Stimulated activated CD8-positive, alpha-beta memory T cell treated with anti-CD3 and anti-CD28 coated beads, Interleukin-4, amount 100 ng/mL, for 1 hour (primary cell): ENCODE measurements around the gene VSTM4.

ENCODE experiments used
- DNase-seq, 2 donors: peaks; one replicate each; pipeline ENCODE4 v3.0.0-alpha.2; 2020; ENCODE audit warnings: low read depth in 2 of 2, low spot score in 1 of 2

The VSTM4 gene, protein sequence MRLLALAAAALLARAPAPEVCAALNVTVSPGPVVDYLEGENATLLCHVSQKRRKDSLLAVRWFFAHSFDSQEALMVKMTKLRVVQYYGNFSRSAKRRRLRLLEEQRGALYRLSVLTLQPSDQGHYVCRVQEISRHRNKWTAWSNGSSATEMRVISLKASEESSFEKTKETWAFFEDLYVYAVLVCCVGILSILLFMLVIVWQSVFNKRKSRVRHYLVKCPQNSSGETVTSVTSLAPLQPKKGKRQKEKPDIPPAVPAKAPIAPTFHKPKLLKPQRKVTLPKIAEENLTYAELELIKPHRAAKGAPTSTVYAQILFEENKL

DNA sequence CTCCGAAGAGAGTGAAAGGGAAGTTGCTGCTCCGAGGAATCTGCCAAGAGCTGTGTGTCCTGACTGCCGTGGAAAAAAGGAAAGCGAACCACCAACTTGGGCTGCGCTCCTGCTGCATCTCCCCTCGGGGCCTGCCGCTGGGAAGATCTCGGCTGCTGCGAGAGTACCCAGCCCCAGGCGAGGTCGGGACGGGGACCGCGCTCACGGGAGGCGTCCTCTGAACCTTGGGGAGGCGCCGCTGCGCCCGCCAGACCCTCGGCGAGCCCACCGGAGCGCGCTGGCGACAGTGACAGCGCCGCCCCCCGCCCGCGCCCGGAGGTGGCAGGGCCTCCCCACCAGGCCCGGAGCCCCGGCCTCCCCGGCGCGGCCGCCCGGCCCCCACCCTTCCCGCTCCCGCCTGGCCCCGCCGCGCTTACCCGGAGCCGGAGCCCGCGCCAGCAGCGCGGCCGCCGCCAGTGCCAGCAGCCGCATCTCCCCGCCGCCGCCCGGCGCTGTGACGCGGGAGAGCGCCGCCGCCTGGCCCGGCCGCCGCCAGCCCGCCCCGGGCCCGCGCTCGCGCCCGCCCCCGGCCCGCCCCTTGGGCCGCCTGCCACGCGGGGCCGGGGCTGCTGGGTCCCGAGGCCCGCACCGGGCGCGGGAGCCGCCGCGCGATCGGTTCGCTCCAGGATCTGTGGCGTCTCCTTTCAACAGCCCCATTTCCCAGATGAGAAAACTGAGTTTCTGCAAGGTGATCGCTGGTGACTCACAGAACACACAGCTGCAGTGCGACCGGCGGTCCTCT lies at the start of gene VSTM4:
VSTM4 (minus strand) TSS at position 508 of the 781 bp plus-strand sequence; CDS start at position 471, 37 bp downstream.
- DNase-seq, result no peak

DNA sequence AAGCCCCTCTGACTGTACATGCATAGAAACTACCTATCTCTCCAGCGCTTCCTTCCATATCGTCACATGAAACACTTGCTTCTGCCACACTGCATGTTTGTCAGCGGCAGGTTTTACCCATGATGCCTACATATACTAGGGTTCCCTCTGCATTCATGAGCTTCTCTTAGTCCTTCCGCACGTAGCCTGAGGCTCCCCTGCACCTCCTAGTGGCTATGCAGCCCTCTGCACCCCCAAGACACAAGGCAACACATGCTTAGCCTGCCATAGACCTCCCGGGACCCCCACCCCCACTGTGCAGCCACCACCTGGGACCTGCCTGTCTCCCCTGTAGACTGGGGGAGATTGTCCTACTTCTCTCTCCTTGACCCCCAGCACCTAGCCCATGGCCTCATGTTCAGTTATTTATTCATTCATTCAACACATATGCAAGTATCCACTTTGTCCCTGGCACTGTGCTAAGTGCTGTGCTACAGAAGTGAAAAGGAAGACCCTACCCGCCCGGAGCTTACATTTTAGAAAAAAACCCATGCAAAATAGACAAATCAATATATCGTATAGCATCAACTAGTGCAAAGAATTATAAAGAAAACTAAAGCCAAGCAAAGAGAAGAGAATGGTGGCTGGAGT lies 49.4 kb upstream of the VSTM4 start:
- DNase-seq, result no peak

DNA sequence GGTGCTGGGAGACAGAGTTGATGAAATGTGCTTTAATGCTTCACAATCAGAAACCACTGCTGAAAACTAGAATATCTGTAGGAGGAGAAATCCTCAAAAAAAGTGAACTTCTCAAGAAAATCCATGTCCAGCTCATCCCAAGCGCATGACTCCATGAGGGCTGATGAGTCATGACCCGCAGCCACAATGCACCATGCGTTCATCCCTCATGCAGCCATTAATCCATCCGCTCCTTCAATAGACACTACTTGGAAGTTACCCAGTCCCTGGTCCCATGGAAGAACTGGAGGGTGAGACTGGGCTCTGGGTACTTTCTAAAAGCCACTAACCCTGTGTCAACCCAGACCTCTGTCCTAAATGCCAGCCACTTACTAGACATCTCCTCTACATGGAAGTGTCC lies 48.4 kb upstream of the VSTM4 start:
- DNase-seq, result no peak

DNA sequence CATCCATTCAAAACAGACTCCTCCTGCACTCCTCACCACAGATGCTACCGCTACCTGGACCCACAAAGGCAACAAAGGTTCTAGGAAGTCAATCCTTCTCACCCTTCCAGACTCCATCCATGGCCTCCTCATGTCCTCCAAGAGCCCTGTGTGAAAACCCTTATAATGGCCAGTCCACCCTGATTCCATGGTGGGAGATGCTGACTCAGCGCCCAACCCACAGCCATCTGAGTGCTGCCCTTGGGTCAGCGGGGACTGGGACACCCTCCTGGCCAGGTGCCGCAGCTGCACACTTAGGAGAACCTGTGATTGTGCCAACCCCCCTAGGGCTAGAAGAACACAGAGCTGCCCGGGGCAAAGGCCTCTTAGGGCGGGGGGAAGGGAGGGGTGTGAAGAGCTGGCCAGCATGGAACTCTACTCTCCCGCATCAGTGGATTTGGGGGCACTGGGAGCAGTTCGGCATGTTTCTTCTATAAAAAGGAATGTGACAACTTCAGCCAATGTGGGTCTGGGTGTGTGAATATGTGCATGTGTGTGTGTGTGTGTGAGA lies 47.5 kb upstream of the VSTM4 start:
- no peak for DNase-seq

DNA sequence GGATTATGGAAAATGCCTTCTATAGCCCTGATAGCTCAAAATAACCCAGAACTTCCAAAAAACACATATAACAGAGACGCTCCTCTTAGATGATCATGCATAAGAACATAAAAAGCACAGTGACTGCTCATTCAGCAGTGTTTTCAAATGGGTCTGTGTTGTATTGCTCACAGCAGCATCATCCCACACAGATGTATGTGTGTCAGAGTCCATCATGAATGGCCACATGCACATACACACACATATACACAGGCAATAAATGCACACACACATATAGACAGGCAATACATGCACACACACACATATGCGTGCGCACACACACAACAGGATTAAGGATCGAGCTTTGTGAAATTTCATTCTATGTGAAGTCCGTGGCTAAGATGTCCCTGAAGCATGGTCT lies 46.7 kb upstream of the VSTM4 start:
- no peak for DNase-seq

DNA sequence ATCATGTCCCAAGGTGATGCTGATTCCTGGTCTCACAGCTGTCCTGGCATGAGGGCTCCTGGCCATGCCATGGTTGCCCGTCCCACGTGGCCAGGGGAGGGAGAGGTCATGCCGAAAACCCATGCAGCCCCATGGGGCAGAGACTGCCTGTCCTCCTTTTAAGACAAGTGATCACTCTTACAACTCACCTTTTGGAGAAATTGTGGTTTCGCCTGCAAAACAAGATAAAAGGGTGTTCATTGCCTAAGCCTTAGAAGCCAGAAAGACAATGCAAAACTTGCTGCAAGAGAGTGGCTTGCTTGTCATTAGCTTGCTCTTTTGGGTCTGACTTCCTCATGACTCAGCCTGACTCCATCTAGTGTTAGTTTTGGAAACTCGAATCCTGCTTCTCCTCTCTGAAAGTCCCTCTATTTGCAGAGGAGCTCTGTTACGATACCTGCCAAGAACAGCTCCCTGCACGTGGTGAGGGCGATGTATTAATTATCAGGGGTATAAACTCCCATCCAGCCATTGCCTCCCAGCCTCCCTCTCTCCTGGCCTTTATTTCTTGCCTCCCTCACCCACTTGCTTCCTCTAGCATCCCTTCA lies 46.2 kb upstream of the VSTM4 start:
- DNase-seq, result no peak

DNA sequence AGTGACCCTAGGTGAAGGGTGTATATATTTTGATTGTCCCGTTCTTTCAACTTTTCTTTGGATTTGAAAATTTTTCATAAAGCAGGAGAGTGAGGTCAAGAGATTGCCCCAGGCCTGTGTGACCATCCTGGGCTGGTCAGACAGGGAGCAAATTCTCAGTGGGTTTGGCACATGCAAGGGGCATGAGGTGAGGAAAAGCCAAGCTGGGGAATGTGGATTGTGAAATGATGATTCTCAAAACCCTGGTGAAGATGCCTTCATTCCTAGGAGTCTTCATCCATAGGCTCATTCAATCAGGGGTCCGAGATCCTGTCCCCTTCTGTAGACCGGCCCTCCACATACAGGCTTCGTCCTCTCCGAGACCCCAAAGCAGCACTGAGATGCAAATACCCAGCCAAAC lies 45.5 kb upstream of the VSTM4 start:
- DNase-seq, result no peak

DNA sequence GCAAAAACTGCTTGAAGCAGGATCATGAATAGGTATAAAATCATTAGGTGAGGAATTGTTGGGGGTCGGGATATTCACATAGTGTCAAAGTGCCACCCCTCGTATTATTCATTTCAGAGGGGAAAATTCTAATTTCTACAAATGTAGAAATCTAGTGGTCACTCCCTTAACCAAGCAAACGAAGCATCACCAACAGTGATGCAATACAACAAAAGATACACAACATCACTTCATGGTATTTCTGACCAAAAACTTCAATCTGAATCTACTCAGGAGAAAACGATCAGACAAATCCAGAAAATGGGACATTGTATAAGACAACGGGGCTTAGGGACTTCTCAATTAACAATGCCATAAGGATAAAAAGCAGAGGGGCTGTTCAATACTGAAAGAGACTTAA lies 44.8 kb upstream of the VSTM4 start:
- no peak for DNase-seq

DNA sequence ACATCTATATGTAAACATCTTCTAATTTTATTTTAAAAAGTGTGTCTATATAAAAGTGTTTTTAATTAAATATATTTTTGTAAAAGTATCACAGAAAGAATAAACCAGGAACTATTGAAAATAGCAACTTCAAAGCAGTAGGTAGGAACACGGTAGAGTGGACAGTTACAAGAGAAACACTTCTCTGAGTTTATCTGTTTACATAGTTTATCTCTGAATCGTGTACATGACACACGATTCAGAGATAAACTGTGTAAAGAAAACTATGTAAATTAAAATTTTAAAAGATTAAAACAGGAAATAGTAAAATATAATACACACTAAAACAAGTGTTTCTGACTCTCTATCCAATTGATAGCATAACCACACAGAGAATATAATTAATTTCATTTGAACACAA lies 43.6 kb upstream of the VSTM4 start:
- no peak for DNase-seq

DNA sequence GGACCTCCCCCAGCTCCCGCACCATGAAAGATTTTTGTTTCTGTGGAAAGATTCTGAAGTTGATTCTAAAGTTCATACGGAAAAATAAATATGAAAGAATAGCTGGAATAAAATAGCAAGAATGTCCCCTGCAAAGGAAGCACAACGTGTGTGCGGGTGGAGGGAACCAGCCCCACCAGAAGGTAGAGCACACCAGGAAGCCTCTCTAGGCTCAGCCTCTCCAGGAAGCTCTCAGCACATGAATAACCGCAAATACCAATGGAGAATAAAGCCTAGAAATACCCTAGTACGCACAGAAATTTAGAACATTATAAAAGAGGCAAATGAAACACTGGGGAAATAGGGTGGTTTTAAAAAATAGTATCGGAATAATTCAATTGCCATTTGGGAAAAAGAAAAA lies 43.1 kb upstream of the VSTM4 start:
- no peak for DNase-seq

DNA sequence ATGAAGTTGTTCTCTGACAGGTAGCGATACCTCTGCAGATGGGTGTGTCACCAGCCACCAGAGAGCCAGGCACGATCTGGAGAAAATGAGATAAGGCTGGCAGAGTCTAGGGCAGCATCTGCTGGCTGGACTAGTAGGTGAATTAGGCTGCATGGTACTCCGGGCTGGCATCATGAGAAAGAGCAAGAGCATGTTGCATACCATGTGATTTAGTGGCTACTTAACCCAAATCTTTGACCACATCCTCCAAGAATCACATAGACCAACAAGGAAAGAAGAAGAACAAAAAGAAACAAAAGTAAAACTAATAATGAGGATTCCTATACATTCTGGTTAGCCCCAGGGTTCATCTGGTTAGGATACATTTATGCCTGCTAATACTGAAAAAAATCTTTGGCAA lies 41.9 kb upstream of the VSTM4 start:
- DNase-seq, result no peak

DNA sequence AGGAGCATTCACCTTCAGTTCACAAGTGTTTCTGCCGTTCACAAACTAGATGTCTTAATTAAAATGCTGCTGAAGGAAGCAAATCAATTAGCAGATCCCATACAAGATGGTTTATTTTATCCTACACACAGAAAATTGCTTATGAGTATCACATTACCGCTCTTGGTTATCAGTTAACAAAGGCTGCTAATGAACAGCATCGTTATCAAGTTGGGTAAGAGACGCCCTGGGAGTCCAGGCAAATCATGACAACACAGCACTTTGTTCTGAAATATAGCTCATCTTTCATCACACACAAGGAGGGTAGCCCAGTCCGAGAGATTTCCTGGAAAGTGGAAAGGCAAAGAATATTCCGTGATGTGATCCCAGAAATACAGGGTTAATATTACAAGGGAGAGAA lies 39.3 kb upstream of the VSTM4 start:
- no peak for DNase-seq

DNA sequence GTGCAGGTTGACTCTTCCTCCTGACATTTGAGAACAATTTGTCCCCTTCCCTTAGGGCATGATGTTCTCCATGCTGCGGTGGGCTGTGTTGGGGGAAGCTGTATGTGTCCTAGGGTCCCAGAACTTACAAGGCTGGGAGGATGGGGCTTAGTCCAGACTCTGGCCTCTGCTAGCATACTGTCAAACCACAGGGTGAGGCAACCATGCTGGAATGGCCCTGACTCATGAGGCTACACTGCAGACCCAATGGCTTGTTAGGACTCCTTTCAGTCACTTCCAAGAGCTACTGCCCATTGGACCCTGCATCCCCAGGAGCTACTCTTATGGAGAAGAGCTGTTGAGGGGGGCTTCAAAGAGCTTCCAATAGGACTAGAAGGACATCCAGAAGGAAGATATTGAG lies 38.6 kb upstream of the VSTM4 start:
- no peak for DNase-seq

DNA sequence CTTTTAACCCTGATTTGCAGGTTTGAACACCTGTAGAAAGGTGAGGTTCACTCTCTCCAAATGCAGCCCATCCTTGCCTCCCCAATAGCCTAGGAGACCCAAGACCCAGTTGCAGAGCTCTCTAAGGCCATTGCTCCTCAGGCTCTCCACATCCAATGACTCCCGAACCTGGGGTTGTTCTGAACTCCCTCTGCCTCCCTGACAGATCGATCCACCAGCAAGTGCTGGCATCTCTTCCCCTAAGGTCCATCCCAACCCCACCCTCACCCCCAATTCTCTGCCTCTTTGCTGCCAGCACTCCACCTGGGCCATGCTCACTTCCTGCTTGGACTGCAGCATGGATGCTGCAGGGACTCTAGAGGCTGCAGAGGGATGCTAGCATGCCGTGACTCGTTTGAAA lies 37.8 kb upstream of the VSTM4 start:
- no peak for DNase-seq

DNA sequence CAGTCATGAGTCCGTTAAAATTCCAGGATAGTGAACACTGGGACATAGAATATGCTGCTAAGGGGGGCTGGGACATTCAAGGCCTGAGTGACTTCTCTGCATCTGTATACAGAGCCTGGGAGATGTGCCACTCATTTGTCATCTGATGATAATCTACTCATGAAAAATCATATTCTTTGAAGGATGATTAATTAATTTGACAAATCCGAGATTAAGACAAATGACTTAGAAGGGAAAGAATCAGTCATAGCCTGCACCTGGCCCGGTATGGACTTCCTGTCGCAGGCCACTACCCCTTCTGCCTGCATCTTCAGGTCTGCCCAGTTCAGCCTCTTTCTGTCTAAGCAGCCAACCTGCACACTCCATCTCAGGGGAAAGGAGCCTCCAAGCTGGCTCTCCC lies 37.3 kb upstream of the VSTM4 start:
- no peak for DNase-seq

DNA sequence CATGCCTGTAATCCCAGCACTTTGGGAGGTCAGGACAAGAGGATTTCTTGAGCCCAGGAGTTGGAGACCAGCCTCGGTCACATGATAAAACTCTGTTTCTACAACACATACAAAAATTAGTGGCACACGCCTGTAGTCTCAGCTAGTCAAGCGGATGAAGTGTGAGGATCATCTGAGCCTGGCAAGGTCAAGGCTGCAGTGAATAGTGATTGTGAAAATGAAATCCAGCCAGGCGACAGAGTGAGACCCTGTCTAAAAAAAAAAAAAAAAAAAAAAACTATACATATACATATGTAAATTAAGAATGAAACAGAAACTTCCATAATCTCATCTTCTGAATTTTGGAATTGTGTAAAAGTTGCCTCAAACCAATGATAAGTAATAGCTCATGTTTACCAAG lies 36.7 kb upstream of the VSTM4 start:
- DNase-seq, result no peak

DNA sequence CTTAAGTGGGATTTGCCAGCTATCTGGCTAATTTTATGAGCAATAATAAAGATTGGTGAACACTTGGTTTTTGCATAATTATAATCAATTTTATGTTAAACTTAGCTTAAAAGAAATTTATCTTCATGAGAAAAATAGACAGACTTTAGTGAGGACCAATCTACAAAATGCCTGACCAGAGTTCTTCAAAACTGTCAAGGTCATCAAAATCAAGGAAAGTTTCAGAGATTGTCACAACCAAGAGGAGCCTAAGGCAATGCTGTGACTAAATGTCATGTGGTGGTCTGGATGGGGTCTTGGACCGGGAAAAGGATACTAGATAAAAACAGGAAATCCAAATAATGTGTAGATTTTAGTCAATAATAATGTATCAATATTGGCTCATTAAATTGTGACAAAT lies 36.2 kb upstream of the VSTM4 start:
- no peak for DNase-seq

DNA sequence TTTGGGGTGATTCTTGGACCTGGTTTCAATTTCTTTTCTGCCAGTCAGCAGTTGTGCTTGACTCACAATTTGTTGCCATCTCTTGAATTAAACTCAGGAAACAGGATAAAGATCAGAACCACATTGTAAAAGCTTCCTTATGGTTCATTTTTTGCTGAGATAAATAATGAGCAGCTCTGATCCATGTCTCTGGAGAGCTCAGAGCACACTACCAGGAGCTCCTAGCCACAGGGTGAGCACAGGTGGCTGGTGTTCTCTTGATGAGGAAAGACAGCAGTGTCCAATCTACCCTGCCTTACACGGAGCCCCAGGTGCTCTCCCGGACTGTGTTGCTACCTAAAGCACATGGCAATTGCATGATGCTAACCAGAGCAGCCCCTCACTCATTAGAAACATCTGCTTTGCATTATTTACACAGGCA lies 35.7 kb upstream of the VSTM4 start:
- no peak for DNase-seq

DNA sequence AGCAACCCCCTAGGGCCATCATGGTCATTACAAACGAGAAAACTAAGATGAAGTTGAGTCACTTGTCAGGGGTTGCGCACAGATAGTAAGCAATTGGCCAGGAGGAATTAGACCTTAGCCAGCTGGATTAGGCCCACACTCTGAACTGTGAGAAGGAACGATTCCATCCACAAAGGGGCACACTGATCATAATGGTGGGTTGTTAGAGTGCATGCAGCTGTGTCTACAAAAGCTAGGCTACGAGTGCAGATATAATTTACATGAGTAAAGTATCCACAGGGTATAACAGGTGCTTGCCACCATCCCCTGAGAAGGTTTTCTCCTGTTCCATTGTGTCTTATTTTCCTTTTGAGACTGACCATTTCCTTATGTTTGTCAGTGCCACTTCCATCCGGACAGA lies 35.1 kb upstream of the VSTM4 start:
- DNase-seq, result no peak

DNA sequence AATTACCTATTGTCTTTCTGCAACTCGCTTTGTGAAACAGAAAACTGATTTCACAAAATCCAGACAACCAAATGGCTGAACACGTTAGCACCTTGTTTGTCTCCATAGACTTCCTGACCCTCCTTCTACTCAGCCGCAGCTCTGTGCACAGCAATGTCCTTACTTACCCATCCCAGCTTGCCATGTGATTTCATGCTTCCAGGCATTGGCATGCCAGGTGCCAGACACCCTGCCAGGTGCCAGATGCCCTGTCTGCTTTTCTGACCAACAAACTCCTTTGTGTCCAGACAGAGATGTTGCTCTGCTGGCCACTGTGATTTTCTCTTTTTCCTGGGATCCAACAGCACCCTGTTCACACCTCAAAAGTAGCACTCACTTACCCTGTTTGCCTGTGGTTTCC lies 34.6 kb upstream of the VSTM4 start:
- DNase-seq, result no peak

DNA sequence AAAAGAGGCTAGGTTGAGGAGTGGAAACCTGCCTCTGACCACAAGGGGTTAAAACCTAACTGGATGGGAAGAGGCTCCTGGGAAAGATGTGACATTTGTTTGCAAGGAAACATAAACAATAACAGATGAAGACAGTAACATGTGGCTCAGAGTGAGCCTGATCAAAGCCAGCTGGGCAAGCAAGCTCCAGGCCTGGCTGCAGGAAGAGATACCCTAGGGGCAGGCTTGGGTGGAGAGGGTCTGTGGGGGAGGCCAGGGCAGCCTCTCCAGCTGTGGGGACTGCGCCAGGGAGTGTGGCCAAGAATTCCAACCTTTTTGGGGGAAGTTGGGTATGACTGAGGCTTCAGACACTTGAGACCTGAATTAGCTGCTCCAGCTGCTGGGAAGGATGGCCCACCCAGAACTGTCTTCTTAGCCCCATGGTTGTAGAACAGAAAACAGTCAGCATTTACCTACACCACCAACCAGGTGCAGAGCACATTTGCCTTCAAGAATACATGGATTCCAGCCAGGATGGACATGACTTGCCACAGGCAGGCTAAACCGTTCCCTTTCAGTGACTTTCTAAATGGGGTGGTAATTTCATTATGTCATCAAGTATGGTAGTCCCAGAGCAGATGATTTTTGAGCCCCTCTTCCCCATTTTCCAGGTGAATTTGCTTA lies 28.9 kb upstream of the VSTM4 start:
- no peak for DNase-seq
